GM10248 (cell line): ENCODE data around the gene SLC29A3.

ENCODE experiments used
- CTCF ChIA-PET: fragments of 300-600 bp; sonication (Branson Sonifier 250); formaldehyde crosslinking; extraction: SDS; loops from one replicate; lab custom pipeline; 2021; ENCODE audit warnings: antibody characterized with exemption; lab: Yijun Ruan, JAX
- POLR2A ChIA-PET: fragments of 350-650 bp; sonication (Branson Sonifier 250); formaldehyde crosslinking; extraction: SDS; loops from one replicate; lab custom pipeline; 2020; ENCODE audit warnings: antibody characterized with exemption; lab: Yijun Ruan, JAX
- DNase-seq: peaks from one replicate; pipeline ENCODE4 v3.0.0; 2012; ENCODE audit errors: extremely low spot score
- CTCF ChIP-seq: IDR thresholded peaks from 2 replicates; pipeline ENCODE4 v1.5.1; 2012; ENCODE audit warnings: mild to moderate bottlenecking, low read depth; ENCODE audit errors: extremely low read depth, missing control alignments, control extremely low read depth

Gene SLC29A3

GRCh38 chr10:71273506-71273905 lies 45.6 kb upstream of the SLC29A3 start:
- ChIA-PET CTCF (interaction anchor here (1.0 to 1.1 kb wide), 2 partner anchors 9 to 10 kb away, joined by 3 to 4 read pairs; no protein-coding TSS in a partner anchor), POLR2A (no interaction called here)
- no peak for TF ChIP-seq CTCF
- DNase-seq = no peak

- CTCF ChIA-PET = interaction anchor here (1.3 to 2.0 kb wide), 3 partner anchors 10 to 18 kb away, joined by 3 to 15 read pairs (median 10); no protein-coding TSS in a partner anchor
- POLR2A ChIA-PET = no interaction called here
- TF ChIP-seq CTCF = no peak
- DNase-seq = no peak
Measured at GRCh38 chr10:71274901-71275796, 43.9 kb upstream of the SLC29A3 start.

DNA sequence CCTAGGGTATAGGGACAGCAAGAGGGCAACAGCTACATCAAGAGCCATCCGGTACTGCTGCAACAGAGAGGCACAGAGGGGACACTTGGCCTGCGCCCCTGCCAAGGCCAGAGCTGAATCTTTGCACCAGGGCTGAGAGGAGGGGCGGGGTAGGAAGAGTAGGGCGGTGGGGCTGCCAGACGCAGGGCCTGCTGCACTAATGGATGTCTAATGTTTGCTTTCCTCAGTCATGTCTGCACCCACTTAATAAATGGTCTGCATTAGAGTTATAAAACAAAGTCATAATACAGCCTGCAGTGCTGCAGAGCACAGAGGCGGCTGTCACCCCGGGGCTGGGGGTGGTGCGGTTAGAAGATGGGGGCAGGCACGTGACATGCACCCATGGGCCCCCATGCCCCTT lies 42.2 kb upstream of the SLC29A3 start:
- TF ChIP-seq CTCF = no peak
- ChIA-PET POLR2A (no interaction called here), CTCF (interaction anchor here (1.3 to 2.0 kb wide), 3 partner anchors 10 to 16 kb away, joined by 3 to 10 read pairs (median 3); no protein-coding TSS in a partner anchor)
- no peak for DNase-seq

DNA sequence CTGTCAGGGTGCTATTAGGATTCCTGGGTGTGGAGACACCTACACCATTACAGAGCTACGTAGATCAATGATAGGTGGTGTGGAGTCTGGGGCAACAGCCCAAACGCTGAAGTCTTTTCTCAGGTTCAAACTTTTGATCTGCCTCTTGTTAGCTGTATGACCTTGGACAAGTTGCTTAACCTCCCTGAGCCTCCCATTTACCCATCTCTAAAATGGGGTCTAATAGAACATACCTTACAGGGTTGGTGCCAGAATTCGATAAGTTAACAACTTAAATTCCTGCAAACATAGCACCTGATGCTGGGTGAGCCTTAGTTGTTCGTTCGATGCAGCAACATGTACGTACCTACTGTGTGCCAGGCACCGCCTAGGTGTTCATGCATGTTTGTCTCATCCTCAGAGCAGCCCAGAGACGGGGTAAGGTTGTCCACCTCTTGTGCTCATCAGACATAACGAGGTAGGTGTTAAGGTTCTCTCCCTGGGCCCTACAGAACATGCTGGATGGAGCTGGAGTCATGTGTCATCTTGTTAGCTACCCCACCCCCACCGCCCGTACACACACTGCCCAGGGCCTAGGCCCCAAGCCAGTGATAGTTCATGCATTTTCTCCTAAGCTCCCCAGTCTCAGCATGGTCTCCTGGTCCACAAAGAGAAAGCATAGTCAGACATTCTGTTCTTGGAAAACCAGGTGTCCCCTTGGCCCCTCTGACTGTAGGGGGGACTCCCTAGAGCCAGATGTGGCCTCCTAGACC lies 41.0 kb upstream of the SLC29A3 start:
- POLR2A ChIA-PET = no interaction called here
- CTCF ChIA-PET = interaction anchor here (1.0 to 1.3 kb wide), 2 partner anchors 9 to 37 kb away, joined by 3 read pairs; no protein-coding TSS in a partner anchor
- no peak for TF ChIP-seq CTCF

GRCh38 chr10:71278691-71279588 lies 40.1 kb upstream of the SLC29A3 start:
- ChIA-PET POLR2A (no interaction called here), CTCF (no interaction called here)

More for the DNA sequence above, 41.0 kb upstream of the SLC29A3 start:
- no peak for DNase-seq

More at GRCh38 chr10:71278691-71279588, 40.1 kb upstream of the SLC29A3 start:
- no peak for DNase-seq
- no peak for TF ChIP-seq CTCF
